Fibroblast of lung (primary cell): ENCODE data around the gene CHST15.

ENCODE experiments used
- EZH2 ChIP-seq: IDR thresholded peaks from 2 replicates; pipeline ENCODE4 v1.5.1; 2012; ENCODE audit warnings: low read length, control low read depth, mild to moderate bottlenecking; ENCODE audit errors: missing control alignments
- TF ChIP-seq, protein P1 (sequence below), 2 donors: IDR thresholded peaks in 1 of 2; conservative IDR thresholded peaks in 1 of 2; 1 replicate in 1 of 2; 2 replicates in 1 of 2; pipeline ENCODE4 v1.5.1; 2011 to 2012; ENCODE audit warnings: low read length in 2 of 2, control low read depth in 1 of 2, inconsistent platforms in 1 of 2, low read depth in 1 of 2, mild to moderate bottlenecking in 1 of 2

DNA sequence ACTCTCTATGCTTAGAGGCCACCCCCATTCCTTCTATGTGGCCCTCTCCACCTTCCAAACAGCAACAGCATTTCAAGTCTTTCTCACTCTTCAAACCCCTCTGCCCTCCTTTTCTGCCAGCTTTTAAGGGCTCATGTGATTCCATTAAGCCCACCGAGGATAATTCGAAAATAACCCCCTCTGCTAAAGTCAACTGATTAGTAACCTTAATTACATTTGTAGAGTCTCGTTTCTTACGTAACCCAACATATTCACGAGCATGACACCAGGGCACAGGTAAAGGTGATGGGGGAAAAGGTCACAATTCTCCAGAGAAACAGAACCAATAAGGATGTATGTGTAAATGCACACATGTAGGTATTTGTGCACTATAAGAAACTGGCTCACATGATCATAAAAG is 6.7 kb upstream of the CHST15 start:
- TF ChIP-seq, protein P1, sequence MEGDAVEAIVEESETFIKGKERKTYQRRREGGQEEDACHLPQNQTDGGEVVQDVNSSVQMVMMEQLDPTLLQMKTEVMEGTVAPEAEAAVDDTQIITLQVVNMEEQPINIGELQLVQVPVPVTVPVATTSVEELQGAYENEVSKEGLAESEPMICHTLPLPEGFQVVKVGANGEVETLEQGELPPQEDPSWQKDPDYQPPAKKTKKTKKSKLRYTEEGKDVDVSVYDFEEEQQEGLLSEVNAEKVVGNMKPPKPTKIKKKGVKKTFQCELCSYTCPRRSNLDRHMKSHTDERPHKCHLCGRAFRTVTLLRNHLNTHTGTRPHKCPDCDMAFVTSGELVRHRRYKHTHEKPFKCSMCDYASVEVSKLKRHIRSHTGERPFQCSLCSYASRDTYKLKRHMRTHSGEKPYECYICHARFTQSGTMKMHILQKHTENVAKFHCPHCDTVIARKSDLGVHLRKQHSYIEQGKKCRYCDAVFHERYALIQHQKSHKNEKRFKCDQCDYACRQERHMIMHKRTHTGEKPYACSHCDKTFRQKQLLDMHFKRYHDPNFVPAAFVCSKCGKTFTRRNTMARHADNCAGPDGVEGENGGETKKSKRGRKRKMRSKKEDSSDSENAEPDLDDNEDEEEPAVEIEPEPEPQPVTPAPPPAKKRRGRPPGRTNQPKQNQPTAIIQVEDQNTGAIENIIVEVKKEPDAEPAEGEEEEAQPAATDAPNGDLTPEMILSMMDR (conservative IDR thresholded peaks at IDR 0.05 in 1 of 2, IDR thresholded peaks at IDR 0.05 in 1 of 2; ENCODE audit: low read depth in 1 of 2, low read length in 2 of 2), result no peak
- no peak for TF ChIP-seq EZH2
